ENCODE measurements around the gene UNC13B. TPM values are rescaled to one million over a fixed set of nuclear protein-coding genes. Genes with fewer than 3 reads are reported as not detected.
A peak's percentile ranks its signal among the peaks of the same experiment; 100 is the strongest.

UNC13B gene
- total and polyA plus RNA-seq, 9 of the 15 experiments (the other 6 are each of a cell fraction or from before 2014, with no cell fraction given), result 2.4 to 11.5 (median 8.6) TPM

GRCh38 chr9:35115680-35116538, 45.9 kb upstream of the UNC13B start, which contains the start of gene ATOSB (continued):
- TF ChIP-seq PHF8 (IDR thresholded peaks at IDR 0.05; ENCODE audit: borderline replicate concordance, low read length) (peak; percentile 60; the same call in 1 of the 2 replicates), CREM (IDR thresholded peaks at IDR 0.05; ENCODE audit: low read depth) (0 out of 2 replicates have a peak, but pooled peaks have one; percentile 5), NRF1 (conservative IDR thresholded peaks at IDR 0.05 in 1 of 2, IDR thresholded peaks at IDR 0.05 in 1 of 2) (0 out of 4 replicates have a peak, but pooled peaks of 1 of the 2 experiments have one; percentile 29), YY1 (IDR thresholded peaks at IDR 0.05; ENCODE audit: borderline replicate concordance in 1 of 3, control insufficient read depth in 1 of 3, extremely low read depth in 1 of 3, insufficient read depth in 3 of 3, insufficient read length in 1 of 3, insufficient replicate concordance in 2 of 3, low read depth in 1 of 3, low read length in 2 of 3) (peak in 1 of 3 experiments; percentile 9), ZNF780A (CRISPR knock-in tag; IDR thresholded peaks at IDR 0.05) (no peak), PPARD (CRISPR knock-in tag; IDR thresholded peaks at IDR 0.05) (no peak), CBFA2T2 (conservative IDR thresholded peaks at IDR 0.05) (peak; percentile 28), BRD9 (IDR thresholded peaks at IDR 0.05; ENCODE audit: low read depth, partially characterized antibody) (no peak), EP400 (IDR thresholded peaks at IDR 0.05) (peak; percentile 68), ELK1 (CRISPR knock-in tag; IDR thresholded peaks at IDR 0.05) (no peak), CUX1 (CRISPR knock-in tag; IDR thresholded peaks at IDR 0.05) (no peak), NKRF (IDR thresholded peaks at IDR 0.05; ENCODE audit: borderline replicate concordance) (peak; percentile 92; the same call in 1 of the 2 replicates), MXI1 (IDR thresholded peaks at IDR 0.05; ENCODE audit: low read depth, low read length) (peak; percentile 52; the same call in 1 of the 2 replicates), HNRNPLL (IDR thresholded peaks at IDR 0.05; ENCODE audit: low read depth, low read length, poor library complexity, severe bottlenecking) (peak; percentile 25), STAG1 (CRISPR knock-in tag; IDR thresholded peaks at IDR 0.05; ENCODE audit: borderline replicate concordance) (no peak), HMG20B (CRISPR knock-in tag; IDR thresholded peaks at IDR 0.05) (no peak), BACH1 (tag; IDR thresholded peaks at IDR 0.05) (no peak), XRCC4 (IDR thresholded peaks at IDR 0.05; ENCODE audit: extremely low read depth, insufficient read depth, insufficient read length) (no peak)
